HS-27A (cell line): ENCODE measurements around the gene VSTM5.

Experiments
- DNase-seq: peaks from one replicate; pipeline ENCODE4 v3.0.0-alpha.2; 2012; ENCODE audit warnings: low read depth, missing footprints

Gene VSTM5

DNA sequence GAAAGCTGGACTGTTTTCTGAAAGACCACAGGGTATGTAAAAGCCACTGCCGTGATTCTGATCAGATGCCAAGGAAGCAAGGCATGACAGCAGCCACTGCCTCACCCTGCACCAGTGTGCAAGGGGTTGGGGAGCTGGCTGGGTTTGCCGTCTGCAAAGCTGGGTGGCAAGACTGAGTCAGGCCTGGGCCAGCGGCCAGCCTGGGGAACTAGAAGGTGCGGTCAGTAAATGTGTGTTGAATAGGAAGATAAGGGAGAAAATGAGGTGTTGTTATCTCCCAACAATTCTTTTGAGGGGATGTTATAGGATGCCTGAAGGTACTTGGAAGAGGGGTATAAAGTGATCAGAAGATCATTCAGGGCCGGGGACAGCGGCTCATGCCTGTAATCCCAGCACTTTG is 8.0 kb downstream of the VSTM5 start:
- peak; percentile 75 for DNase-seq

- no peak for DNase-seq
Measured at GRCh38 chr11:93842034-93842433, 8.4 kb downstream of the VSTM5 start.

- DNase-seq: no peak
Measured at GRCh38 chr11:93841446-93841845, 9.0 kb downstream of the VSTM5 start.

DNA sequence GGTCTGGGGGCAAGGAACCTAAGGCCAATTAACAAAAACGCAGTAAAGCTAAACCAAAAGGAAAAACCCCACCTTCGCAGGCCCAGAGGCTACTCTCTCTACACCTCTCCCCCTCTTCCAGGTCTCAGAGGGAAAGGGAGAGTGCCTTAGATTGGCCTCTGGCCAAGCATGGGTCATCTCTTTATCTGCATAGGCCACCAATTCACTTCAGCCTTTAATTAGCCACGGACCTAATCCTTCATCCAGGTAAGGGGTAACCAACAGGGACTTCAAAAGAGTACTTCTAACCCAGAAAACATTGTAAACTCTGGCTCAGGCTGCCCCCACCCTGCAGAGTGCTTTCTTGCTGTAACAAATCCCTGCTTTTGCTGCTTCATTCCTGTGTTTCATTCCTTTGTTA is 9.4 kb downstream of the VSTM5 start:
- no peak for DNase-seq

DNA sequence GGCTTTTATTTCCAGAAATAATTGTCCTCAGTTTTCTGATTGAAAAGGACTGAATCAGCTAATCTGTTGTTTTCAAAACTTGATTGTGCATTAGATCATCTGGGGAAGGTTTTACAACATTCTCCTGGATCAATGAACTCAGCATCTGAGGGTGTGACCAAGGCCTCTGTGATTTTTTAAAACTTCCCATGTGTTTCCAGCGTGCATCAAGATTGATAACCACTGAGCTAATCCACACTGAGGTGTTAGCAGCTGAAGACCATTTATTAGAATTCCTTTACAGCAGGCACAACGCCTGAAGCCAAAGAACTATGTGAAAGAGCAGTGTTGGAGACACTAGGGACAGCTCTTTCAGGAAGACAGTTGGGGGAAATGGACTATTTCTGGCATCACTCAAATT is 10.2 kb downstream of the VSTM5 start:
- DNase-seq: no peak

GRCh38 chr11:93838967-93839366 is 11.5 kb downstream of the VSTM5 start:
- DNase-seq: no peak

- DNase-seq: no peak
Measured at GRCh38 chr11:93832780-93833179, 17.6 kb downstream of the VSTM5 start.

- DNase-seq: no peak
Measured at GRCh38 chr11:93831343-93832127, 18.9 kb downstream of the VSTM5 start.

- no peak for DNase-seq
Measured at GRCh38 chr11:93829598-93829997, 20.8 kb downstream of the VSTM5 start.

DNA sequence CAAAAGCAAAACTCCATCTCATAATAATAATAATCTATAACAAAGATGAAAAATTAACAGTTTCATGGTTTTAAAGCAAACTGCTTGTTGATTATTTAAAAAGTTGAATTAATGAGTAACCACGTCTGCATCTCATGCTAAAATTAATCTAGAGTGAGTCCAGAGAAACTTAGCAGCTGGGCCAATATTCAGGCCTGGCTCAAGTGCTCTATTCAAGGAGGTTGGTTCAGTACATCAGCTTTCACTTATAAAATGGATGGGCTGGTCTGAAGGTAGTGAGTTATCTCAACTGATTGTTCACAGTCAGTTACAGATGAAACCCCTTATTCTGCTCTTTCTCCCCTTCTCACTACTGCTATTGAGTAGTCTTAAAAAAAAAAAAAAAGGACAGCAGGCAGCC is 23.1 kb downstream of the VSTM5 start:
- DNase-seq: no peak

GRCh38 chr11:93823210-93823609 is 27.2 kb downstream of the VSTM5 start:
- DNase-seq: no peak

- DNase-seq: no peak
Measured at GRCh38 chr11:93822359-93822758, 28.1 kb downstream of the VSTM5 start.

DNA sequence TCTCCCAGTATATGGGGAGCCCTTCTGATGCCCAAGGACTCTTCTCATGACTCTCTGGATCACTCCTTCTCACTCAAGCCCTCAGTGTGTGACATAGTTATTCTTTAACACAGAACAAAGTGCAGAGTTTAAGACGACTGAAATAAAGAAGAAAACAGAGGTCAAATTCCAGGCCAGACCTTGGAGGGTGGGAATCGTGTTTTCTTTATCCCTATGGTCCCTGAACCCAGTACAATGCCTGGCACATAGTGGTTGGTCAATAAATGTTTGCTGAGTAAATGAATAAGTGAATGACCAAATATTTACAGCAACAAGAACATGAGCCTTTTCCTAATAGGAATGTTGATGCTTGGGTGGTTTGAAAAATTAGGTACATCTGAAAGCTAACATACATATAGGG is 28.8 kb downstream of the VSTM5 start:
- no peak for DNase-seq

DNA sequence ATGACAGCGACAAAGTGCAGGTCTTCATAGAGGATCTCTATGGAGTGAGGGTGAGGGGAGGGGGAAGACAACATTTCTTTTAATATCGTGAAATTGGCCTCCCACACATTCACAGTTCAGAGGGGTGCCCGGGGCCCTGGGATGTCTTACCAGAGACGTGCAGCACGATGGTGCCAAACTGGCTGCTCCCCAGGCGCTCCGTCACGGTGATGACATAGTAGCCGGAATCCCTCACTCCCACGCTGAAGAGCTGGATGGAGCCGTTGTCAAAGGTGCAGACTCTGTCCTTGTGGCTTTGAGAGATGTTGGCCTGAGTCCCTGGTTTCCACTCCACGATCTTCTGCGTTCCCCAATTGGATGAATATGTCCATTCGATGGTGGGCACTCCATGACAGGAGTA is 29.6 kb downstream of the VSTM5 start:
- DNase-seq: no peak

DNA sequence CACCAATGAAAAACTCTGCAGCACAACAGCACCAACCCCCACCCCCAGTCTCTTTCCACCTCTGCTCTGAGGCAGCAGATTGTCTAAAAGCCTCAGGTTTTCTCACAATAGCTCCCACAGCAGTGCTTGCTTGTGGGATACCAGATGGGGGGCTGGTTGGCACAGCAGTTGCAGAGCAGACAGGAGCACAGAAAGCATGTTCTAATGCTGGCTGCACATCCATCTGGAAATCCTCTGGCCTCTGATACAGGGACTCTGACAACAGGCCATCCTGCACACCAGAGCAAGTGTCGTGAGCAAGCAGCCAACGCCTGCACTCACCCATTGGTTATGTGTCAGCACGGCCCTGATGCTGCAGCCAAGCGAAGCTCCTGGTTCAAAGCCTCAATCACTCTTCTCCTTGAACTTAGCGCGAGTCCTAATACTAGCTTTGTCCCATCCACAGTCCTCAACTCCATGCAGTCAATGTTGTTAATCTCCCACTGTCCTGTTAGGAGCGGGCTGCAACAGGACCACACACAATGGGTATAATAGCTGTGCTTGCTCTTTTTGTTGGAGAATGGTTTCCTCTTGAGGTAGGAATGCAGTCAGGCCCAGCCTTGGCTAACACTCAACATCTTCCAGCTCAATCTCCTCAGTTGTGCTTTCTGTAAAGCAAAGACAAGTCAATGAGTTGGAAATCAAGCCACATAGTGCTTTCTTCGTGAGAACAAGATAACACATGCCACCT is 30.3 kb downstream of the VSTM5 start:
- DNase-seq: no peak

DNA sequence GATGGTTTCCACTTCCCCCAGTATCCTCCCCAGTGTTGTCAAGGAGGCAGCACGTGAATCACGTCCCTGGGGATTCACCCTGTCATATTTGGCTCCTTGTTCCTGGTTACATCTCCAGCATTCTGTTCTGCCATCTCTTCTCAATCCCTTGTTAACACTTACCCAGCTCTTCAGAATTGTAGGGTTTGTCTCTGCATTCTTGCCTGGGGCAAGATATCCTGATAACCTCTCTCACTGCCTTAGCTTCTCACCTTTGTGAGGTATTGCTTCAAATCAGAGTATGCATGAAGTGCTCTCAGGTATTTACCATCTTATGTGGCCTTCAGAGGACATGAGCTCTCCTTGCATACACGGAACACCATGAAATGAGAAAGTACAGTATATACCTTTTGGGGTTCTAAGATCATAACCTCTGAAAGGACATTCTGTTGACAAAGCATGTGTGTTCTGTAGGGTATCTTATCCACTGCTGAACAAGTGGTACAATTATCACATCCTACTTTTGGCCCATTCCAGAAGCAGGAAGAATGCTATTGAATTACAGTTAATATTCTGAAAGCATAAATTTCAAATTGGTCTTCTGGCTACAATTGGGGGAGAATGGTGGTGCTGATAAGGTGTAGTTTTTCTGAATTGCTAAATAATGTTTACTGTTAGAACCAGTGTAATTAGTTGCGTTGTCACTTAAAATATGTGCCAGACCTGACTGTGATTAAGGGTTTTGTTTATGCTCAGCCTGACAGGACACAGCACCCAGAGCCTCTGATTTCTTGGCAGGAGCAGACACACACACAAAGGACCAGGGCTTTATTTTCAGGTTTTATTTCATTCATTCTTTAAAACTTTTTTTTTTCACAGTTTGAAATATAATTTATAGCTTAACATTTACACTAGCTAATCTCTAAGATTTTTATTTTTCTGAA is 32.7 kb downstream of the VSTM5 start:
- DNase-seq: no peak

GRCh38 chr11:93814966-93815633 is 35.3 kb downstream of the VSTM5 start:
- no peak for DNase-seq

DNA sequence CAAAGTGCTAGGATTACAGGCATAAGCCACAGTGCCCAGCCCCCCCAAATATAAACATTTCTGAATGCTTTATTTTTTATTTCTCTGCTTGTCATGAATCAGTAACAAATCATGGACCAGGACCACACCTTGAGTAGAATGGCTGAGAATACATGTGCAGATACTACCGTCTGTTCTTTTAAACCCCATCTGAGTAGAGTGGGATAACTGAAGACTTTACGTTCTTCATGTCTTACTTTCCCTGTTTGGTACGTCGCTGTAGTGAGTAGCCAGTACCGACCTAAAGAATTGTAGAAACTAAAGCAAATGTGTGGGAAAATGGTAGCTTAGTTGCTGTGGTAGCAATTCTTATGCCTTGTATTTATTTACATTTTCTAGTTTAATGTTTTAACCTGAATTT is 36.4 kb downstream of the VSTM5 start:
- DNase-seq: no peak

GRCh38 chr11:93807980-93808379 is 42.4 kb downstream of the VSTM5 start:
- DNase-seq: no peak

DNA sequence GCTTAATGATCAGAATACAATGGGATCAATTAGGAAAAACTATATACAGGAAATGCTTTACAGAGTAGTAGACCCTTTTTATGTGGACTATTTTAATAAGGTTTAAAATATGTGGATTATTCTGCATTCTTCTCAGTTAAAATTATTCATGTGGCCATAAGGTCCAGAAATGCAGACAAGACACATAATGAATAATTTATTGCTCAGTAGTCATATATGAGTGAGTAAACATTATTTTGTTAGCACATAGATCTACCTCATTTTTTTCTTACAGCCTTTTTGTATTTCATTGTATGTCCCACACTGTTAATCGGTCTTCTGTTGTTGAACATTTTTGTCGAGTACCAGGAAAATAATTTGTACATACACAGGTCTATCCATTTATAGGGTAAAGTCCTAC is 45.5 kb downstream of the VSTM5 start:
- no peak for DNase-seq

DNA sequence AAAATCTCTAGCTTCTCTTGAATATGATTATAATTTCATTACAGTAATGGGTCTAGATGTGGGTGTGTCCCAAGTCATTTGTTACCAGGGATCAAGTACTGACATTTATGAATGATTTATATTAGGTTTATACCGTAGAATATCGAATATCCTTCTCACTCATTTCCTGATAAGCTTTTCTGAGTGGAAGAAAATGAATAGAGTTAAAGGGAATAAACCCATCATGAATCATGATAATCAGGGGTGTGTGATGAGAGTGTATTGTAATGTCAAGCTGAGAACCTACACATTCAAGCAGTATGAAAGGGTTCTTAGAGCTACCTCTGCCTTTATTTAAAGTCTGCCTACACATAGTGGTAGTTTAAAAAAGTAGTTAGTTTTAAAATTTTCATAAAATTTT is 49.1 kb downstream of the VSTM5 start:
- no peak for DNase-seq
